ENCODE data around the gene IDNK.

Gene IDNK

DNA sequence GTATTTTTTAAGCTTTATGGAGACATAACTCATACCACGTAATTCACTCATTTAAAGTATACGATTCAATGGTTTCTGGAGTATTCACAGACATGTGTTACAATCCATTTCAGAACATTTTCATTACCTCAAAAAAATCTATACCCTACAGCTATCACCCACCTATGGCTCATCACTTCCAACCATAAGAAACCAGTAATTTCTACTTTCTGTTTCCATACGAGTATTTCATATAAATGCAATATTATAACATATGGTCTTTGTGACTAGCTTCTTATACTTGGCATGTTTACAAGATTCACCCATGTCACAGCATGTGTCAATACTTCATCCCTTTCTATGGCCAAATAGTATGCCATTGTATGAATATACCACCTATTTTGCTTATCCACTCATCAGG, 66.0 kb downstream of the IDNK start:
- DNase-seq (ENCODE audit: low read depth in 2 of 3, low spot score in 1 of 3), result no peak

DNA sequence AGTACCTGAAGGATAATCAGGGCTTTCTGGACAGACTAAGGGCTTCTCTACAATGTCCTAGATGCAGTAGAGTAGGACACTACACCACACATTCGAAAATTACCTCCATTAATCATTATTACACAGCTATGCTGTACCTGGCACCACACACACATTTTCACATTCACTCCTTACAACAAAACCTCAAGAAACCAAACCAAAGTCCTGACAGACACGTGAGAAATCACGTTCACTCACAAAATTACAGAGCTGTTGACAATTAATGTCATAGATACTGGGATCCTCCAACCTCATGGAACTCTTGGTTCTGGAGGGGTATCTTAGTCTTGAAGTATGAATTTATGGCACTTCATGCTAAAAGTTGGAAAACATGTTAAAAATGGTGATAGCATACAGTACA, 68.5 kb downstream of the IDNK start:
- no peak for DNase-seq (ENCODE audit: low read depth in 2 of 3, low spot score in 1 of 3)

Measured in stimulated activated CD4-positive, alpha-beta T cell treated with anti-CD3 and anti-CD28 coated beads, Interleukin-12 subunit alpha, Interleukin-12 subunit beta, amount 100 ng/mL, for 48 hours (primary cell).